HG02623 (cell line): ENCODE results near the gene SHC1.
"Not testable (repeated sequence)": the region's sequence is repeated elsewhere in the genome, so short reads cannot be mapped to it uniquely, and the experiment has no call there.

ENCODE experiments used
- ATAC-seq: cut with Tn5 transposase; IDR thresholded peaks from one replicate; pipeline ENCODE4 v1.9.1; 2021; ENCODE audit warnings: moderate library complexity; ENCODE audit not compliant: unreplicated experiment

SHC1 gene

GRCh38 chr1:154996966-154997701, 26.6 kb upstream of the SHC1 start:
- no peak for ATAC-seq

GRCh38 chr1:154995301-154995983, 24.9 kb upstream of the SHC1 start:
- not testable (repeated sequence) for ATAC-seq

- no peak for ATAC-seq
Measured at GRCh38 chr1:154994591-154994990, 24.0 kb upstream of the SHC1 start.

GRCh38 chr1:154994269-154994587, 23.7 kb upstream of the SHC1 start:
- no peak for ATAC-seq

GRCh38 chr1:154993572-154994268, 23.2 kb upstream of the SHC1 start, which contains the start of gene LENEP:
Gene LENEP, plus strand, starts transcription at chr1:154993586. Its CDS starts 22 bp downstream, at chr1:154993608.
- no peak for ATAC-seq

- ATAC-seq: no peak
Measured at GRCh38 chr1:154992721-154993571, 22.4 kb upstream of the SHC1 start.

GRCh38 chr1:154990276-154990675, 19.7 kb upstream of the SHC1 start:
- no peak for ATAC-seq

GRCh38 chr1:154989195-154989860, 18.8 kb upstream of the SHC1 start:
- no peak for ATAC-seq

GRCh38 chr1:154988058-154988954, 17.8 kb upstream of the SHC1 start:
- ATAC-seq: no peak

GRCh38 chr1:154987326-154987725, 16.8 kb upstream of the SHC1 start:
- ATAC-seq: no peak

GRCh38 chr1:154986736-154987135, 16.2 kb upstream of the SHC1 start:
- ATAC-seq: not testable (repeated sequence)

GRCh38 chr1:154983776-154984466, 13.4 kb upstream of the SHC1 start:
- ATAC-seq: no peak

- ATAC-seq: peak; percentile 98
Measured at GRCh38 chr1:154982897-154983648, 12.5 kb upstream of the SHC1 start, which contains the start of gene FLAD1. Gene FLAD1, plus strand, starts transcription at chr1:154983344. Its CDS starts 351 bp downstream, at chr1:154983695.

GRCh38 chr1:154982341-154982740, 11.8 kb upstream of the SHC1 start:
- ATAC-seq: no peak

- ATAC-seq: no peak
Measured at GRCh38 chr1:154978360-154978759, 7.8 kb upstream of the SHC1 start.

GRCh38 chr1:154977762-154978161, 7.2 kb upstream of the SHC1 start:
- ATAC-seq: not testable (repeated sequence)

- no peak for ATAC-seq
Measured at GRCh38 chr1:154975409-154976059, 5.0 kb upstream of the SHC1 start.
